PC-3 (cell line): ENCODE results near the gene DLGAP3. TPM values are rescaled to one million over a fixed set of nuclear protein-coding genes. Genes with fewer than 3 reads are reported as not detected.

ENCODE experiments used
- ATAC-seq: fragments of 200-7000 bp; cut with Tn5 transposase; 2 replicates; pipeline ENCODE4 v1.9.1; 2020; ENCODE audit warnings: mild to moderate bottlenecking, moderate library complexity
- BruUV-seq: library from RNA; stranded (reverse); fragments of 400-500 nt; replicated peaks from 2 replicates; lab custom pipeline; 2021; lab: Mats Ljungman, UMichigan
- CTCF ChIA-PET: fragments of 300-600 bp; sonication (Branson Sonifier 250); formaldehyde crosslinking; loops from one replicate; lab custom pipeline; 2022; ENCODE audit warnings: antibody characterized with exemption; lab: Charles Lee
- POLR2A ChIA-PET: fragments of 300-600 bp; sonication (Branson Sonifier 250); formaldehyde crosslinking; loops from one replicate; lab custom pipeline; 2022; ENCODE audit warnings: antibody characterized with exemption; ENCODE audit not compliant: unreplicated experiment; lab: Charles Lee
- DNase-seq: peaks from one replicate; pipeline ENCODE4 v3.0.0-alpha.2; 2015
- H2AFZ ChIP-seq: fragments of 300-600 bp; sonication (generic); 2 replicates; pipeline ENCODE4 v1.6.0; 2016; ENCODE audit warnings: antibody characterized with exemption, low read length
- H3F3A ChIP-seq: fragments of 300-600 bp; sonication (generic); one replicate; pipeline ENCODE4 v1.6.0; 2017; ENCODE audit warnings: antibody characterized with exemption, low read length, control low read depth, mild to moderate bottlenecking; ENCODE audit not compliant: unreplicated experiment
- H3K27ac ChIP-seq: fragments of 300-600 bp; sonication (generic); 2 replicates; pipeline ENCODE4 v1.5.1; 2016; ENCODE audit warnings: mild to moderate bottlenecking, low read length
- H3K27me3 ChIP-seq: fragments of 300-600 bp; sonication (generic); 2 replicates; pipeline ENCODE4 v1.6.1; 2016; ENCODE audit warnings: low read length, mixed read lengths
- H3K36me3 ChIP-seq: fragments of 300-600 bp; sonication (generic); 2 replicates; pipeline ENCODE4 v1.6.1; 2016; ENCODE audit warnings: low read depth, mixed run types, low read length, mixed read lengths
- H3K4me1 ChIP-seq: fragments of 300-600 bp; sonication (generic); 2 replicates; pipeline ENCODE4 v1.5.1; 2016; ENCODE audit warnings: low read length; ENCODE audit not compliant: insufficient read depth
- H3K4me2 ChIP-seq: fragments of 300-600 bp; sonication (generic); 2 replicates; pipeline ENCODE4 v1.6.0; 2016; ENCODE audit warnings: low read length
- H3K4me3 ChIP-seq: fragments of 300-600 bp; sonication (generic); 2 replicates; pipeline ENCODE4 v1.5.1; 2016; ENCODE audit warnings: mild to moderate bottlenecking, low read length, mixed read lengths
- H3K79me2 ChIP-seq: fragments of 300-600 bp; sonication (generic); 2 replicates; pipeline ENCODE4 v1.6.1; 2017; ENCODE audit warnings: low read length, mixed read lengths
- H3K9ac ChIP-seq: fragments of 300-600 bp; sonication (generic); 2 replicates; pipeline ENCODE4 v1.6.0; 2016; ENCODE audit warnings: mild to moderate bottlenecking, low read length
- H3K9me2 ChIP-seq: fragments of 300-600 bp; sonication (generic); replicated peaks from 2 replicates; pipeline ENCODE4 v1.6.1; 2016; ENCODE audit warnings: mixed run types, low read length, mixed read lengths
- H3K9me3 ChIP-seq: fragments of 300-600 bp; sonication (generic); 2 replicates; pipeline ENCODE4 v1.6.1; 2016; ENCODE audit warnings: low read length, mixed read lengths
- H4K20me1 ChIP-seq: fragments of 300-600 bp; sonication (generic); 2 replicates; pipeline ENCODE4 v1.6.1; 2016; ENCODE audit warnings: low read length, mixed read lengths
- CTCF ChIP-seq: fragments of 300-600 bp; sonication (generic); conservative IDR thresholded peaks from 2 replicates; pipeline ENCODE4 v1.5.1; 2017; ENCODE audit warnings: antibody characterized with exemption, low read depth, mild to moderate bottlenecking, low read length
- EZH2 ChIP-seq: fragments of 300-600 bp; sonication (generic); IDR thresholded peaks from one replicate; pipeline ENCODE4 v1.6.1; 2017; ENCODE audit warnings: antibody characterized with exemption, mild to moderate bottlenecking, low read length; ENCODE audit not compliant: unreplicated experiment
- EZH2phosphoT487 ChIP-seq: fragments of 300-600 bp; sonication (generic); IDR thresholded peaks from 2 replicates; pipeline ENCODE4 v1.6.1; 2018; ENCODE audit warnings: mild to moderate bottlenecking, antibody characterized with exemption, low read length, borderline replicate concordance
- intact Hi-C: fragments of 100-400 bp; cut with micrococcal nuclease; formaldehyde crosslinking; loops from 2 replicates; pipeline ENCODE4 v1.9.0; 2023
- total RNA-seq: library from RNA; depleted of rRNA; stranded (reverse); fragments of >200 nt; gene quantifications from 2 replicates; pipeline ENCODE4 v1.2.3, GENCODE V29; 2014

The DLGAP3 gene
- total RNA-seq, 1 experiment from 2014 or later, result not detected

GRCh38 chr1:34926156-34926555, 3.3 kb downstream of the DLGAP3 start:
- ATAC-seq (no peak), DNase-seq (no peak)
- intact Hi-C loops, result no loop called here
- TF ChIP-seq EZH2, result no peak
- TF ChIP-seq CTCF, result no peak
- no peak for TF ChIP-seq EZH2phosphoT487
- Histone ChIP-seq H3K9me2 (no peaks in the 10 kb centered on the region), H3K27ac (no peak overlapping the region), H3K9me3 (no peaks in the 10 kb centered on the region), H3K27me3 (peaks cover 60% of the 10 kb centered on the region), H3F3A (no peaks in the 10 kb centered on the region), H3K4me3 (no peak overlapping the region), H3K36me3 (no peaks in the 10 kb centered on the region), H3K4me2 (no peak overlapping the region), H3K4me1 (no peaks in the 10 kb centered on the region), H4K20me1 (no peaks in the 10 kb centered on the region), H2AFZ (no peak overlapping the region), H3K9ac (no peak overlapping the region), H3K79me2 (no peaks in the 10 kb centered on the region)
- ChIA-PET POLR2A (no interaction called here), CTCF (no interaction called here)
- no TSS peak for BruUV-seq

- no peak overlapping the region for H3K27ac ChIP-seq
- peaks cover 57% of the 10 kb centered on the region for H3K27me3 ChIP-seq
- H3K79me2 ChIP-seq, result no peaks in the 10 kb centered on the region
- intact Hi-C loops, result no loop called here
- no peaks in the 10 kb centered on the region for H3K9me3 ChIP-seq
- H3K9me2 ChIP-seq, result no peaks in the 10 kb centered on the region
- no peaks in the 10 kb centered on the region for H3K4me1 ChIP-seq
- no peak overlapping the region for H3K4me3 ChIP-seq
- TF ChIP-seq EZH2phosphoT487 (no peak), EZH2 (no peak), CTCF (no peak)
- H2AFZ ChIP-seq, result no peak overlapping the region
- H3K36me3 ChIP-seq, result no peaks in the 10 kb centered on the region
- no peaks in the 10 kb centered on the region for H3F3A ChIP-seq
- DNase-seq (no peak), ATAC-seq (no peak)
- H3K9ac ChIP-seq, result no peak overlapping the region
- CTCF ChIA-PET, result no interaction called here
- no peak overlapping the region for H3K4me2 ChIP-seq
- POLR2A ChIA-PET, result no interaction called here
- no peaks in the 10 kb centered on the region for H4K20me1 ChIP-seq
- BruUV-seq, result no TSS peak
Measured at GRCh38 chr1:34925730-34926129, 3.7 kb downstream of the DLGAP3 start.

DNA sequence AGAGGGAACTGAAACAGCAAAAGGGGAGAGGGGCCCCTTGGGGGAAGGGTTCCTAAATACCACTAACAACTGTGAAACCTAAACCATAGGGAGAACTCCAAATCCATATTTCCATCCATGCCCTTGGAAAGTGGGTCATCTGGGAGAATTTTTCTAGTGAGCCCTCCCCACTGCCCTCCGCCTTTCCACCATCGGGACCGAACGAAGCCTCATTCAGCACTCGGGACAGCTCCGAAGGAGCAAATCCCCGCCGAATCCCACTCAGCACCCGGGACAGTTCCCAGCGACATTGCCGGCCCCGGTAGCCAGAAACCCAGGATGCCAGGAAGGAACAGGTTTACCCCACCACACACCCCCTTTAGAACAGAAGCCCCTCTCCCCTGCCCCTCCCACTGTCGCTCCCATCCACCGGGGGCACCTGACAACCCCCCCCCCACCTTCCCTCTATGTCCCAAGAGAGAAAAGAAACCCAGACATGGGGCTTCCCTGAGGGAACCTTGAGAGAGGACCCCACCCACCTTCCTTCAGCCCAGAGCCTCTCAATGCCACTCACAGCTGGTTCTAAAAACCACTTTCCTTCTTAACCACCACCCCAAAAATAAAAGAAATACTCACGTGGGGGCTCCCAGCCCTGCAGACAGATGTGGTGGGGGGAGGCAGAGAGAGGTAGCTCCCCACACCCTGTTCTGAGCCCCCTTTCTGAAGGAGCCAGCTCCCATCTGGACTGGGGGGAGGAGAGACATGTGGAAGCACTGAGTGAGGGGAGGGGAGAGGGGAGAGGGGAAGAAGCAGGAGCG, 4.5 kb downstream of the DLGAP3 start:
- no peak overlapping the region for H3K27ac ChIP-seq
- POLR2A ChIA-PET, result no interaction called here
- H3K4me3 ChIP-seq, result no peak overlapping the region
- no TSS peak for BruUV-seq
- ATAC-seq, result peak; percentile 69
- H4K20me1 ChIP-seq, result no peaks in the 10 kb centered on the region
- H3K9me2 ChIP-seq, result no peaks in the 10 kb centered on the region
- peak; percentile 71 for DNase-seq
- no peaks in the 10 kb centered on the region for H3K36me3 ChIP-seq
- intact Hi-C loops, result no loop called here
- CTCF ChIA-PET, result no interaction called here
- H3K27me3 ChIP-seq, result peaks cover 57% of the 10 kb centered on the region
- H2AFZ ChIP-seq, result no peak overlapping the region
- TF ChIP-seq CTCF (no peak), EZH2phosphoT487 (no peak), EZH2 (no peak)
- no peaks in the 10 kb centered on the region for H3K79me2 ChIP-seq
- H3K4me1 ChIP-seq, result no peaks in the 10 kb centered on the region
- no peak overlapping the region for H3K9ac ChIP-seq
- no peaks in the 10 kb centered on the region for H3F3A ChIP-seq
- H3K4me2 ChIP-seq, result no peak overlapping the region
- no peaks in the 10 kb centered on the region for H3K9me3 ChIP-seq
